NCI-H82 treated with DMSO at 0.1 percent for 48 hours (cell line): Measurements from ENCODE around the gene CYBB.
"Not testable (repeated sequence)": the region's sequence is repeated elsewhere in the genome, so short reads cannot be mapped to it uniquely, and the experiment has no call there.

Experiments
- DNase-seq: peaks from one replicate; lab custom pipeline; 2025; ENCODE audit not compliant: unreplicated experiment; lab: John Stamatoyannopoulos, UW

Gene CYBB

GRCh38 chrX:37779857-37780256 is at the start of gene CYBB:
Gene CYBB (plus strand): TSS chrX:37780059. CDS start chrX:37780078, 19 bp downstream.
- DNase-seq: no peak

DNA sequence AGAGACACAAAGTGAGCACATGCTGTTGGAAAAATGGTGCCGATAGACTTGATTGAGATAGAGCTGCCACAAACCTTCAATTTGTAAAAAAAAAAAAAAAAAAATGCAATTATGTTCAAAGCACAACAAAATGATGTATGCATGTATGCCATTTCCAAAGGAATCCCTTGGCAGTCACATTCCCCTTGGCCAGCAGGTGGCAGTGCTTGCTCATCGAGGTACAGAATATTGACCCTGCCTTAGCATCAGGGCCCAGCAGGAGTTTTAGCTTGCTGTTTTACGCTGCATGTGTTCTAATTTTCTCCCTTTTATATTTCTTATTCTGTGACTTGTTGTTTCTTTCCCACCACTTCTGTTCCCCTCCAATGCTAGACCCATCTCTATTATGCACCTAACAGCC is 34.5 kb upstream of the CYBB start:
- DNase-seq: peak; percentile 1

GRCh38 chrX:37745835-37746217 is 34.0 kb upstream of the CYBB start:
- no peak for DNase-seq

- no peak for DNase-seq
Observed at GRCh38 chrX:37746218-37746941, 33.5 kb upstream of the CYBB start.

- DNase-seq: no peak
Observed at GRCh38 chrX:37746951-37747350, 32.9 kb upstream of the CYBB start.

DNA sequence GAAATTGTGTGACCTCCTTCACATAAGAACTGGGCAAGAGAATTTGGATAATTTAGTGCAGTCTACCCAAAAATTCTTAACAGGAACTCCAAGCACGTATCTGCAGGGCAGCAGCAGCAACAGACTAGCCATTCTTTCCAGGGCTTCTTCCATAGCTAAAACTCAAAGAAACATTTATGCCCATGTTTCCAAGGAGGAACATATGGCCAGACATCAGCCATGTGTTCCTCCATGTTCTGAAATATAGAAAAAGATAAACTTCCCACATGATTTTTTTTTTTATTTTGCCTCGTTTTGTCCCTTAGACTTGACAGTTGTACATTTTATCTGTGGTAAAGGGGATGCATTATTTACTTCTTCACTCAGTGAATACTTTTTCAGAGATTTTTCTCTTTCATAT is 27.6 kb upstream of the CYBB start:
- no peak for DNase-seq

- no peak for DNase-seq
Observed at GRCh38 chrX:37752936-37753335, 26.9 kb upstream of the CYBB start.

- no peak for DNase-seq
Observed at GRCh38 chrX:37753384-37753783, 26.5 kb upstream of the CYBB start.

GRCh38 chrX:37754516-37754915 is 25.3 kb upstream of the CYBB start:
- DNase-seq: no peak

DNA sequence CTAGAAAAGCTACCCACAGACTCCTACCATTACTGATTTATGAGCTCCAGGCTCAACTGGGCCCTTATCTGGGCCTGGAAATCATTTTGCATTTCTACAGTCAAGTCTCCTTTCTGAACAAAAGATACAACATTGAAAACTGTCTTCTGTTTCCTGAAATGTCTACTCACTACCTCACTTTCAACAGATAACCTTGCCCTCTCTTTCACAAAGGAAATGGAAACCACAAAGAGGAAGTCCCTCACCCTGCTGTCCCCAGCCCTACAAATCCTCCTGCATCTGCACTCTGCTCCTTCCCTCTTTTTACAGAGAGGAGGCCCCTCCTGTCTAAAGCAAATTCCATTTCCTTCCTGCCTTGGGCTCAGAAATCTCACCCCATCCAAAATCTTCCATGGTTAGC is 24.8 kb upstream of the CYBB start:
- DNase-seq: no peak

- DNase-seq: no peak
Observed at GRCh38 chrX:37757082-37757481, 22.8 kb upstream of the CYBB start.

GRCh38 chrX:37759351-37759750 is 20.5 kb upstream of the CYBB start:
- DNase-seq: no peak

GRCh38 chrX:37759878-37760418 is 19.9 kb upstream of the CYBB start:
- DNase-seq: no peak

GRCh38 chrX:37763400-37763799 is 16.5 kb upstream of the CYBB start:
- no peak for DNase-seq

GRCh38 chrX:37765507-37765906 is 14.4 kb upstream of the CYBB start:
- peak; percentile 76 for DNase-seq

GRCh38 chrX:37767430-37767829 is 12.4 kb upstream of the CYBB start:
- no peak for DNase-seq

- not testable (repeated sequence) for DNase-seq
Observed at GRCh38 chrX:37768866-37769265, 11.0 kb upstream of the CYBB start.

DNA sequence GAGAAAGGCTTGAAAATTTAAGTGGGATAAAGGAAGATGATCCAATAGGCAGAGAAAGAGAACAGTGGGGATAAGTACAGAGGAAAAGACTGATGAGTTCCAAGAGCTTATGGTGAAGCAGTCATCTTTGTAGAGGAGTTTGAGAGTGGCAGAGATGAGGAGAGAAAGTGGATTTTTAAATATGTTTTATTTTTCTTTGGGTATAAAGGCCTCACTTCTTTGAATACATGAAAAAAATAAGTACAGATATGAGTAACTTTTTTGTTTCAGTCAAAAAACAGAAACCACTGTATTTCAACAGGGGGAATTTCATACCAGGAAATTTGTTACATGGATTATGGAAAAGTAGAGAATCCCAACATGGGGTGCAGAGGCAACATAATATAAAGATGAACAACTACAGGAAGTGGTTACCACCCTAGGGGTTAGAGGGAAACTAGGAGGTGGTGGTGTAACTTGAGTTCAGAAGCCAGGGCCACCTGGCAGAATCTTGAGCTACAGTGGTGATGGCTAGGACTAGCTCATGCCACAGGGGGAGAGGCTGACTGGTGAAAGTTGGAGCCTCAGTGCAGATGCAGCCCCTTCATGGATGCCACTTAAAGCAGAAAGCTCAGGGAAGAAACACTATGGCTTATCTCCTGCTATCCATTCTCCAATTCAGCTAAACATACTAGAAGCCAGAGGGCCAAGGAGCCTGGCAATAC is 3.4 kb upstream of the CYBB start:
- no peak for DNase-seq

DNA sequence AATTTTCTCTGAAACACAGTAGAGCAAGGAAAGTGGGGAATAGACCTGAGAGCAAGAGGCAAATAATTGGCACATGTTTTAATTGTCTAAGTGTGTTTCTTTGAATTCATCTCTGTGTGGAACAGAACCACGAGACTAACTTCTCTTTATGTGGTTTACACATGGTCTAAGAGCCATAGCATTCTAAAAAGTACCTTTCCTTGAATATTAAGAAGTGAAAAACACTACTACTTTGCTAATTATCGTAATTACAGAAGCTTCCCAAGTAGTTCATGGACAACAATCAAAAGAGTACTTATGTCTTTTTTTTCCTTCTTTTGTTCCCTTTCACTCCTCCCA is 2.9 kb upstream of the CYBB start:
- DNase-seq: no peak

GRCh38 chrX:37781081-37781480 is 1.2 kb downstream of the CYBB start:
- DNase-seq: no peak

- DNase-seq: no peak
Observed at GRCh38 chrX:37781814-37782213, 2.0 kb downstream of the CYBB start.

GRCh38 chrX:37782359-37782758 is 2.5 kb downstream of the CYBB start:
- DNase-seq: no peak

GRCh38 chrX:37783305-37783704 is 3.4 kb downstream of the CYBB start:
- DNase-seq: no peak
